Endothelial cell of hepatic sinusoid (primary cell): ENCODE results near the gene CIDEA.

Experiments used
- in situ Hi-C: cut with HindIII; loops from 2 replicates; pipeline ENCODE4 v1.10.0; 2017; ENCODE audit warnings: low sequenced_read_pairs

The CIDEA gene

GRCh38 chr18:12314591-12315305 is 60.6 kb downstream of the CIDEA start:
- in situ Hi-C loops, result no loop called here

GRCh38 chr18:12315490-12315889 is 61.3 kb downstream of the CIDEA start:
- in situ Hi-C loops, result no loop called here

DNA sequence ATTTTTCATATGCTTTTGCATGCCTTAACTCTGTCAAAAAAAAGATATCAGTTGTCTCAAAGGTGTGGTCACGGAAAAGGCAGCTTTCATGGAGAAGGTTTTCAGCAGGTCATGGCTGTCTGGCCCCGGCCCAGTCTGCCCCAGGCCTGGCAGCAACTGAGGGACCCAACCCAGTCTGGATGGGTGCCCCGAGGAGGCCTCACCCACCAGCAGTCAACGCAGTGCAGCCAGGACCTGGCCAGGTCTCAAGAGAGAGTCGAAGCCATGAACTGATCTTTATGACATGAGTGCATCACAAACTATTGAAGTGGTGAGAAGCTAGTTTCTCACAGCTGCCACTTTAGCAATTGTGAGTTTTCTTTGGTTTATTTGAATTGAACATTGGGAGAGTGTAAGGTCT is 61.8 kb downstream of the CIDEA start:
- in situ Hi-C loops, result no loop called here

DNA sequence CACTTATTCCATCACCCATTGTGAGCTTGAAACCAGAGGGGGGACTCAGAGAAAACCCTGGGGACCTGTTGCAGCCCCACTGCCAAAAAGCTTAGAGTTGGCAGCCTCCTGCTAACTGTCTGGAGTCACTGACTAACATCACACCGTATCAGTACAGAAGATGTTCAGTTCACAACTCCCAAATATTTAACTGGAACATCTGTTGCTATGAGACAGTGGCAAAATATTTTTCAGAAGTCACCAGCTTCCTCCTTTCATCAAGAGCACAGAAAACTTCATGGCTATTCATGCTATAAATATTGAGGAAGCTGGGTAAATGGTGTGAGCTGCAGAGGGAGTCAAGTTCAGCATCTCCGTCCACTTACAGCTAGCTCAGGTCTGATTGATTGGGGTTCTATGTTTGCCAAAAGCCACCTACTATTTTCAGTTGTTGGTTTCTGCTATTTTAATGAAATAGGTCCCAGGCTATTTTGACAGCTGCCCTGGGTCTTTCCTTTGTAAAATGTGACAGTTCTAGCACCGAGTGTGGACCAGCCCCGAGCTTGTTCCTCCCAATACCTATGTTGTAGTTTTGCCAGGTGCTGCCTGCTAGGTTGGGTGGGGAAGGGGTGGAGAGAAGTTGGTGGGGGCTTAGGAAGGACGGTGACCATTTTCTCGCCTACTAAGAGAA is 63.6 kb downstream of the CIDEA start:
- in situ Hi-C loops, result no loop called here

GRCh38 chr18:12318334-12318697 is 64.2 kb downstream of the CIDEA start:
- in situ Hi-C loops, result no loop called here

DNA sequence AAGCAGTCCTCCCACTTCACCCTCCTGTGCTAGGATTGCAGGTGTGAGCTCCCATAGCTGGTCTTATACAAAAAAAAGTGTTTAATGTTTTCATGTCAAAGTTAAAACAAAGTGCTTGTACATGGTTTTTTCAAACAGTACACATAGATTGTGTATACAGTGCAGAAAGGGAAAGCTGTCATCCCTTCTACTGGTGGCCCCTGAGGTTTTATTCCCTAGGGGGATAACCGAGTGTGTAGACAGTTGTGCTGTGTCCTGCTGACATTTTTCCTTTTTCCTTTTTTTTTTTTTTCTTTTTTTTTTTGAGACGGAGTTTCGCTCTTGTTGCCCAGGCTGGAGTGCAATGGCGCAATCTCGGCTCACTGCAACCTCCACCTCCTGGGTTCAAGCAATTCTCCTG is 64.7 kb downstream of the CIDEA start:
- in situ Hi-C loops, result no loop called here

- in situ Hi-C loops, result no loop called here
These were observed 67.2 kb downstream of the CIDEA start for GRCh38 chr18:12321333-12321732.

DNA sequence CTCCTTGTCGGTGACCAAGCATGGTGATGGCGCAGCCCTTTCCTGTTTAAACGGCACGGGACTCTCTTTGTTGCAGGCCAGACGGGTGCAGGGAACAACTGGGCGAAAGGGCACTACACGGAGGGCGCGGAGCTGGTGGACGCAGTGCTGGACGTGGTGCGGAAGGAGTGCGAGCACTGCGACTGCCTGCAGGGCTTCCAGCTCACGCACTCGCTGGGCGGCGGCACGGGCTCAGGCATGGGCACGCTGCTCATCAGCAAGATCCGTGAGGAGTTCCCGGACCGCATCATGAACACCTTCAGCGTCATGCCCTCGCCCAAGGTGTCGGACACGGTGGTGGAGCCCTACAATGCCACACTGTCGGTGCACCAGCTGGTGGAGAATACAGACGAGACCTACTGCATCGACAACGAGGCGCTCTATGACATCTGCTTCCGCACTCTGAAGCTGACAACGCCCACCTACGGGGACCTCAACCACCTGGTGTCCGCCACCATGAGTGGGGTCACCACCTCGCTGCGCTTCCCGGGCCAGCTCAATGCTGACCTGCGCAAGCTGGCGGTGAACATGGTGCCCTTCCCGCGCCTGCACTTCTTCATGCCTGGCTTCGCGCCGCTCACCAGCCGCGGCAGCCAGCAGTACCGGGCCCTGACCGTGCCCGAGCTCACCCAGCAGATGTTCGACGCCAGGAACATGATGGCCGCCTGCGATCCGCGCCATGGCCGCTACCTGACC is 71.0 kb downstream of the CIDEA start:
- in situ Hi-C loops, result loop anchor here (5.0 kb wide), 1 partner anchor 42 kb away; no protein-coding TSS in a partner anchor

DNA sequence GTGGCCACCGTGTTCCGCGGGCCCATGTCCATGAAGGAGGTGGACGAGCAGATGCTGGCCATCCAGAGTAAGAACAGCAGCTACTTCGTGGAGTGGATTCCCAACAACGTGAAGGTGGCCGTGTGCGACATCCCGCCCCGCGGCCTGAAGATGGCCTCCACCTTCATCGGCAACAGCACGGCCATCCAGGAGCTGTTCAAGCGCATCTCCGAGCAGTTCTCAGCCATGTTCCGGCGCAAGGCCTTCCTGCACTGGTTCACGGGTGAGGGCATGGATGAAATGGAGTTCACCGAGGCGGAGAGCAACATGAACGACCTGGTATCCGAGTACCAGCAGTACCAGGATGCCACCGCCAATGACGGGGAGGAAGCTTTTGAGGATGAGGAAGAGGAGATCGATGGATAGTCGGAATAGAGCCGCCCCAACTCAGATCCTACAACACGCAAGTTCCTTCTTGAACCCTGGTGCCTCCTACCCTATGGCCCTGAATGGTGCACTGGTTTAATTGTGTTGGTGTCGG is 71.6 kb downstream of the CIDEA start:
- in situ Hi-C loops, result loop anchor here (5.0 kb wide), 1 partner anchor 42 kb away; no protein-coding TSS in a partner anchor

DNA sequence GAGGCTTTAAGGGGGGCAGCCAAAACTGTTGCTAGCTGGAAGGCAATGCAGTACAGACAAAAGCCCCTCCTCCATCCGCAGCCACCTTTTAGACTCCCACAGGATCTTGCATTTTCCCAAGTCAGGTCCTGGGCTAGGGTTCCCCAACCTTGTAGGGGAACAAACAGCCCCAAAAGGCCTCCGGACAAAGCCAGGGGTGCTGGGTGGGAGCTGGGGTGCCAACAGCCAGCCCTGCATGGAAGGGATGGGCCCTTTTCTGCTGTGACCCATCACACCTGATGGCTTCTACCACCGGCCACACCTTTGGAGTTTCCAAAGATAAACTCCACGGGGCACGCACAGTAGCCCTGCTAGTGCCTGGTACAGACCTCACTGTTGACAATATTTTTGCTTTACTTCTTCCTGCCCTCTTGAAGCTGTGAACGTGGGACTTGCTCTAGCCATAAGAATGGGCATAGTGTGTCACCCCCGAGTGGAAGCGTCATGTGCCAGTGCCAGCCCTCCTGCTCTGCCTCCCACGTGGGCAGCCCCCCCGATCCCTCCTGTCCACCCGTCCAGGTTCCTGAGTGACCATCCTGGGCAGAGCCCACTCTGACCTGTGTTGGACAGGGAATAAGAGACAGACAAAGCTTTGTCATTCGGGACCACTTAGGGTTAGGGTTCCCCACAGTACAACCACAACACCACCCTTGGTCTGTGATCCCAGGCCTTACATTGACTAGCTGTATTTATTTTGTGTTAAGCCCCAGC is 72.7 kb downstream of the CIDEA start:
- in situ Hi-C loops, result loop anchor here (5.0 kb wide), 1 partner anchor 40 kb away; no protein-coding TSS in a partner anchor
